Tibial nerve (tissue), 3 donors: ENCODE measurements around the gene PTPN14.

ENCODE experiments used
- EP300 ChIP-seq, 2 donors: sonication (generic); formaldehyde crosslinking; IDR thresholded peaks; one replicate each; pipeline ENCODE4 v1.6.1; 2017; ENCODE audit warnings: antibody characterized with exemption in 2 of 2, mild to moderate bottlenecking in 1 of 2
- POLR2A ChIP-seq, 2 donors: fragments of 450-650 bp; IDR thresholded peaks; one replicate each; pipeline ENCODE4 v1.6.1; 2017; ENCODE audit warnings: antibody characterized with exemption in 2 of 2, mild to moderate bottlenecking in 2 of 2, moderate library complexity in 2 of 2

DNA sequence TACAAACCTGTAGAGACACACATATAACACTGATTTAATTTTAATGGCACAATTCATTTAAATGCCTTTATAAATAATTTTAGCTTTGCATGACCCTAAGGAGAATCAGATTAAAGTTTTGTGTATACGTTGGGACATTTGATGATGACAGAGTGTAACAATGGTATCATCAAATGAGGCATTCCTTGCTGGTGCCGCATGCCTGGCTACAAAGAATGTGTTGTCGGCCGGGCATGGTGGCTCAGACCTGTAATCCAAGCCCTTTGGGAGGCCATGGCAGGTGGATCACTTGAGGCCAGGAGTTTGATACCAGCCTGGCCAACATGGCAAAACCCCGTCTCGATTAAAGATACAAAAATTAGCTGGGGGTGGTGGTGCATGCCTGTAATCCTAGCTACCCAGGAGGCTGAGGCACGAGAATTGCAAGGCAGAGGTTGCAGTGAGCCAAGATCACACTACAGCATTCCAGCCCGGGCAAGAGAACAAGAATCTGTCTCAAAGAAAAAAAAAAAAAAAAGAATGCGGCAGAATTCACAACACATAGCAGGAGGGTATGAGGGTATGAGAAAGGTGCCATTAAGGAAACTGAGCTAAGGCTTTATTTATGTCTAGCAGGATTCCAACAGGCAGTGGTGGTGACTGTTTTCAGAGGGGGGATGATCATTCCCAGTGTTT is 58.9 kb downstream of the PTPN14 start:
- TF ChIP-seq POLR2A (IDR thresholded peaks at IDR 0.05) = no peak
- TF ChIP-seq EP300 (IDR thresholded peaks at IDR 0.05) = no peak
